HEK293 (cell line): ENCODE results near the gene ANKRD13A.

ENCODE experiments used
- CTCF ChIA-PET: fragments of 350-600 bp; formaldehyde crosslinking; extraction: SDS; loops from one replicate; lab custom pipeline; 2021; ENCODE audit warnings: antibody characterized with exemption; lab: Yijun Ruan, JAX
- POLR2A ChIA-PET: fragments of 300-600 bp; formaldehyde crosslinking; extraction: SDS; loops from one replicate; lab custom pipeline; 2020; ENCODE audit warnings: antibody characterized with exemption, inconsistent platforms; lab: Yijun Ruan, JAX
- H3K27ac ChIP-seq: fragments of 200-500 bp; sonication (Bioruptor generic); 2 replicates; pipeline ENCODE4 v1.5.1; 2014; ENCODE audit warnings: low read depth, low read length, control low read depth, inconsistent platforms; ENCODE audit errors: extremely low read depth
- H3K36me3 ChIP-seq, 2 experiments: fragments of 200-500 bp in 1 of 2; sonication (Bioruptor generic) in 1 of 2; 1 replicate in 1 of 2; 2 replicates in 1 of 2; pipeline ENCODE4 v1.5.1; 2014 to 2017; ENCODE audit warnings: inconsistent platforms in 2 of 2, low read length in 2 of 2; ENCODE audit not compliant: control insufficient read depth in 2 of 2, insufficient read depth in 1 of 2
- H3K4me1 ChIP-seq: fragments of 200-500 bp; sonication (Bioruptor generic); 2 replicates; pipeline ENCODE4 v1.5.1; 2014; ENCODE audit warnings: mild to moderate bottlenecking, low read length, inconsistent platforms; ENCODE audit not compliant: control insufficient read depth, insufficient read depth
- H3K4me3 ChIP-seq: 2 replicates; pipeline ENCODE4 v1.5.1; 2011; ENCODE audit warnings: low read depth, mild to moderate bottlenecking, control low read depth, low read length, moderate library complexity
- H3K9me3 ChIP-seq: fragments of 200-500 bp; sonication (Bioruptor generic); 2 replicates; pipeline ENCODE4 v1.5.1; 2014; ENCODE audit warnings: low read depth, low read length, inconsistent platforms; ENCODE audit not compliant: control insufficient read depth, insufficient read depth
- GLI2 ChIP-seq: fragments of 450-650 bp; formaldehyde crosslinking; IDR thresholded peaks from 2 replicates; pipeline ENCODE4; 2017; ENCODE audit warnings: missing biosample characterization, missing genetic modification characterization, low read depth, borderline replicate concordance
- GLIS1 ChIP-seq: fragments of 450-650 bp; formaldehyde crosslinking; IDR thresholded peaks from 2 replicates; pipeline ENCODE4 v1.5.1; 2016; ENCODE audit warnings: missing biosample characterization, missing genetic modification characterization
- HOXD13 ChIP-seq: sonication (generic); formaldehyde crosslinking; IDR thresholded peaks from 2 replicates; pipeline ENCODE4 v1.8.0; 2022; ENCODE audit warnings: missing genetic modification reagents, borderline replicate concordance
- KLF17 ChIP-seq: fragments of 450-650 bp; formaldehyde crosslinking; IDR thresholded peaks from 2 replicates; pipeline ENCODE4 v1.5.1; 2016; ENCODE audit warnings: missing biosample characterization, missing genetic modification characterization
- TCF7L2 ChIP-seq: IDR thresholded peaks from 2 replicates; pipeline ENCODE4 v1.6.1; 2011; ENCODE audit warnings: low read depth, mild to moderate bottlenecking, inconsistent platforms, low read length, moderate library complexity, borderline replicate concordance
- TRIM28 ChIP-seq: IDR thresholded peaks from 2 replicates; pipeline ENCODE4 v1.6.1; 2011; ENCODE audit warnings: low read length, control low read depth, borderline replicate concordance
- ZBTB20 ChIP-seq: fragments of 450-650 bp; formaldehyde crosslinking; IDR thresholded peaks from 2 replicates; pipeline ENCODE4 v1.5.1; 2016; ENCODE audit warnings: missing biosample characterization, missing genetic modification characterization
- ZBTB21 ChIP-seq: fragments of 450-650 bp; formaldehyde crosslinking; IDR thresholded peaks from 2 replicates; pipeline ENCODE4 v1.5.1; 2017; ENCODE audit warnings: missing biosample characterization, missing genetic modification characterization
- ZBTB6 ChIP-seq: fragments of 450-650 bp; formaldehyde crosslinking; IDR thresholded peaks from 2 replicates; pipeline ENCODE4 v1.5.1; 2017; ENCODE audit warnings: missing biosample characterization, missing genetic modification characterization
- ZNF138 ChIP-seq: fragments of 450-650 bp; formaldehyde crosslinking; IDR thresholded peaks from 2 replicates; pipeline ENCODE4 v1.5.1; 2016; ENCODE audit warnings: missing biosample characterization, missing genetic modification characterization, borderline replicate concordance
- ZNF174 ChIP-seq: fragments of 450-650 bp; formaldehyde crosslinking; IDR thresholded peaks from 2 replicates; pipeline ENCODE4 v1.5.0; 2017; ENCODE audit warnings: missing biosample characterization, mild to moderate bottlenecking, missing genetic modification characterization
- ZNF266 ChIP-seq: fragments of 450-650 bp; formaldehyde crosslinking; IDR thresholded peaks from 2 replicates; pipeline ENCODE4 v1.5.1; 2016; ENCODE audit warnings: missing biosample characterization, missing genetic modification characterization, low read depth
- ZNF292 ChIP-seq: fragments of 450-650 bp; formaldehyde crosslinking; IDR thresholded peaks from 2 replicates; pipeline ENCODE4 v1.5.1; 2016; ENCODE audit warnings: low read depth, missing biosample characterization, missing genetic modification characterization, borderline replicate concordance
- ZNF366 ChIP-seq: fragments of 450-650 bp; formaldehyde crosslinking; conservative IDR thresholded peaks from 2 replicates; pipeline ENCODE4 v1.5.1; 2016; ENCODE audit warnings: missing biosample characterization, missing genetic modification characterization
- ZNF433 ChIP-seq: fragments of 450-650 bp; formaldehyde crosslinking; IDR thresholded peaks from 2 replicates; pipeline ENCODE4 v1.5.1; 2016; ENCODE audit warnings: missing biosample characterization, missing genetic modification characterization, low read depth
- ZNF48 ChIP-seq: fragments of 450-650 bp; formaldehyde crosslinking; IDR thresholded peaks from 2 replicates; pipeline ENCODE4 v1.5.1; 2016; ENCODE audit warnings: missing biosample characterization, missing genetic modification characterization
- ZNF544 ChIP-seq: fragments of 450-650 bp; formaldehyde crosslinking; IDR thresholded peaks from 2 replicates; pipeline ENCODE4 v1.5.0; 2017; ENCODE audit warnings: missing biosample characterization, missing genetic modification characterization
- ZNF571 ChIP-seq: fragments of 450-650 bp; formaldehyde crosslinking; IDR thresholded peaks from 2 replicates; pipeline ENCODE4 v1.5.0; 2017; ENCODE audit warnings: missing biosample characterization, missing genetic modification characterization
- ZNF596 ChIP-seq: fragments of 450-650 bp; IDR thresholded peaks from 2 replicates; pipeline ENCODE4 v1.5.0; 2018; ENCODE audit warnings: missing biosample characterization, mild to moderate bottlenecking, missing genetic modification characterization, moderate library complexity
- ZNF624 ChIP-seq: fragments of 450-650 bp; formaldehyde crosslinking; IDR thresholded peaks from 2 replicates; pipeline ENCODE4 v1.5.1; 2017; ENCODE audit warnings: missing biosample characterization, missing genetic modification characterization
- ZNF664 ChIP-seq: fragments of 450-650 bp; formaldehyde crosslinking; IDR thresholded peaks from 2 replicates; pipeline ENCODE4 v1.5.1; 2016; ENCODE audit warnings: missing biosample characterization, missing genetic modification characterization
- ZNF747 ChIP-seq: fragments of 450-650 bp; formaldehyde crosslinking; IDR thresholded peaks from 2 replicates; pipeline ENCODE4 v1.5.1; 2016; ENCODE audit warnings: missing biosample characterization, missing genetic modification characterization
- ZNF791 ChIP-seq: fragments of 450-650 bp; formaldehyde crosslinking; IDR thresholded peaks from 2 replicates; pipeline ENCODE4 v1.5.1; 2016; ENCODE audit warnings: missing biosample characterization, missing genetic modification characterization
- ZNF830 ChIP-seq: fragments of 450-650 bp; IDR thresholded peaks from 2 replicates; pipeline ENCODE4 v1.5.0; 2018; ENCODE audit warnings: missing biosample characterization, missing genetic modification characterization, low read depth, mild to moderate bottlenecking, moderate library complexity

Gene ANKRD13A

GRCh38 chr12:109961201-109961600 lies 38.0 kb upstream of the ANKRD13A start:
- Histone ChIP-seq H3K36me3 (peaks cover 16 to 65% of the 10 kb centered on the region in 2 experiments; a peak in 2 of 3 replicates), H3K27ac (no peak overlapping the region), H3K4me3 (no peak overlapping the region), H3K4me1 (no peaks in the 10 kb centered on the region), H3K9me3 (no peaks in the 10 kb centered on the region)
- TF ChIP-seq ZNF596 (tag by site-specific recombination) (no peak), ZNF544 (tag by site-specific recombination) (no peak)
- POLR2A ChIA-PET: no interaction called here
- CTCF ChIA-PET: interaction anchor here (1.1 kb wide), 1 partner anchor 107 kb away, joined by 4 read pairs; no protein-coding TSS in a partner anchor

DNA sequence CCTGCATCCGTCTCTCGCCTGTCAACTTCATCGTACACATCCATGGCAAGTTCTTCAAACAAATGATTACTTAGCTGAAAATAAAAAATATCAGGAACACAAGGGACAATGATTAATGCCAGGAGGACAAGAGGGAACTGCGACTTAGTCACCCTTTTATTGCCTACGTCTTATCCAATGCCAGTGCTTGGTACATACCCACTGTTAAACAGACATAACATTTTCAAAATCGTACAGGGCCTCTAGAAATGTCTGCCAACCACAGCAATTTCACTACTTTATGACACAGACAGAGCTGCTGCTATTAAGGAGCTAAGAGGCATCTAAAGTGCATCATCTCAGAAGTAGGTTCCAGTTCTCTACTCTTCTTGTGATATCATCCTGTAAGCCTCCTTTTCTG lies 37.6 kb upstream of the ANKRD13A start:
- H3K4me3 ChIP-seq: no peak overlapping the region

GRCh38 chr12:109962398-109962797 lies 36.8 kb upstream of the ANKRD13A start:
- TF ChIP-seq GLIS1: no peak
- TF ChIP-seq ZBTB20 (tag by site-specific recombination): no peak
- no peak for TF ChIP-seq ZBTB21 (tag by site-specific recombination)
- no peak for TF ChIP-seq ZNF624 (tag by site-specific recombination)
- TF ChIP-seq ZNF48: no peak
- no peak for TF ChIP-seq ZNF791 (tag by site-specific recombination)
- no peak for TF ChIP-seq ZNF571 (tag by site-specific recombination)
- no peak for TF ChIP-seq ZNF174
- TF ChIP-seq ZNF138 (tag by site-specific recombination): no peak
- TF ChIP-seq GLI2: no peak
- TF ChIP-seq TCF7L2: no peak
- no peak for TF ChIP-seq ZNF830 (tag by site-specific recombination)
- TF ChIP-seq HOXD13 (CRISPR knock-in tag): no peak
- TF ChIP-seq ZBTB6 (tag by site-specific recombination): no peak
- ChIA-PET POLR2A (no interaction called here), CTCF (no interaction called here)
- H3K36me3 ChIP-seq: peaks cover 12 to 66% of the 10 kb centered on the region in 2 experiments
- no peaks in the 10 kb centered on the region for H3K9me3 ChIP-seq
- H3K27ac ChIP-seq: no peak overlapping the region
- no peak overlapping the region for H3K4me3 ChIP-seq
- H3K4me1 ChIP-seq: no peaks in the 10 kb centered on the region

More for the DNA sequence above, 37.6 kb upstream of the ANKRD13A start:
- TF ChIP-seq TRIM28: no peak
- TF ChIP-seq ZNF433: no peak
- no peak for TF ChIP-seq KLF17 (tag by site-specific recombination)
- ChIA-PET CTCF (interaction anchor here (1.1 kb wide), 1 partner anchor 108 kb away, joined by 4 read pairs; no protein-coding TSS in a partner anchor), POLR2A (no interaction called here)
- Histone ChIP-seq H3K36me3 (peaks cover 13 to 64% of the 10 kb centered on the region in 2 experiments; a peak in 2 of 3 replicates), H3K9me3 (no peaks in the 10 kb centered on the region), H3K4me1 (no peaks in the 10 kb centered on the region), H3K27ac (no peak overlapping the region)

DNA sequence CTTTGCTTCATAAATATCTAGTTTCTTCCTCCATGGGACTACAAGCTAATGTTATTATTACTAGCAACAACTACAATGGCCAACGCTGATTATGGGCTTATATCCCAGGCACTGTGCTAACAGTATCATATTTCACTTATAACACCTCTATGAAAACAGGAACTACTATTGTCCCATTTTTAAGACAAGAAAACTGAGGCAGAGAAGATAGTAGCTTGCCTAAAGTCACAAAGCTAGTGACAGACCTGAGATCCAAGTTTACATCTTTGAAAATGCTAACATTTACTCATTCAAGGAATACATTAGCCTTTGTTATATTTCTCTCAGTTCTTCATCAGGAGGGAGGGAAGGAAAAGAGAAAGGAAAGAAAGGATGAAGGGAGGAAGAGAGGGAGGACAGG lies 35.9 kb upstream of the ANKRD13A start:
- Histone ChIP-seq H3K4me3 (no peak overlapping the region), H3K27ac (no peak overlapping the region), H3K4me1 (no peaks in the 10 kb centered on the region), H3K9me3 (no peaks in the 10 kb centered on the region), H3K36me3 (peaks cover 12 to 70% of the 10 kb centered on the region in 2 experiments)
- ChIA-PET CTCF (no interaction called here), POLR2A (no interaction called here)
- TF ChIP-seq ZNF266 (tag by site-specific recombination): no peak
- no peak for TF ChIP-seq ZNF292 (tag by site-specific recombination)
- TF ChIP-seq ZNF664 (tag by site-specific recombination): peak; percentile 71; the same call in 1 of the 2 replicates
- no peak for TF ChIP-seq ZNF747 (tag by site-specific recombination)
- TF ChIP-seq ZNF366 (tag by site-specific recombination): peak; percentile 66; the same call in 1 of the 2 replicates
